ENCODE data around the gene KLF15.
A peak's percentile ranks its signal among the peaks of the same experiment; 100 is the strongest.

The KLF15 gene

GRCh38 chr3:126357295-126358037 lies at the start of gene KLF15:
Gene KLF15, minus strand, starts transcription at chr3:126357408. Its CDS starts 4,486 bp downstream, at chr3:126352922.
- DNase-seq: peak; percentile 67

GRCh38 chr3:126406389-126407296 lies 49.4 kb upstream of the KLF15 start:
- DNase-seq: no peak

- DNase-seq: no peak
Measured at GRCh38 chr3:126402666-126403302, 45.6 kb upstream of the KLF15 start.

- no peak for DNase-seq
Measured at GRCh38 chr3:126402178-126402577, 45.0 kb upstream of the KLF15 start.

GRCh38 chr3:126401611-126402160 lies 44.5 kb upstream of the KLF15 start:
- no peak for DNase-seq

GRCh38 chr3:126399756-126400155 lies 42.5 kb upstream of the KLF15 start:
- no peak for DNase-seq

- DNase-seq: no peak
Measured at GRCh38 chr3:126399351-126399735, 42.1 kb upstream of the KLF15 start.

GRCh38 chr3:126398423-126399350 lies 41.5 kb upstream of the KLF15 start:
- DNase-seq: no peak

- no peak for DNase-seq
Measured at GRCh38 chr3:126397610-126398422, 40.6 kb upstream of the KLF15 start.

- no peak for DNase-seq
Measured at GRCh38 chr3:126396536-126396935, 39.3 kb upstream of the KLF15 start.

GRCh38 chr3:126395846-126396513 lies 38.8 kb upstream of the KLF15 start:
- no peak for DNase-seq

- no peak for DNase-seq
Measured at GRCh38 chr3:126394977-126395321, 37.7 kb upstream of the KLF15 start.

GRCh38 chr3:126394179-126394976 lies 37.2 kb upstream of the KLF15 start, which contains the start of gene CFAP100:
Gene CFAP100, plus strand, starts transcription at chr3:126394909. Its CDS starts 1,092 bp downstream, at chr3:126396001.
- DNase-seq: peak; percentile 37

GRCh38 chr3:126393563-126393962 lies 36.4 kb upstream of the KLF15 start:
- DNase-seq: no peak

GRCh38 chr3:126392246-126392645 lies 35.0 kb upstream of the KLF15 start:
- no peak for DNase-seq

- no peak for DNase-seq
Measured at GRCh38 chr3:126391631-126392030, 34.4 kb upstream of the KLF15 start.

- DNase-seq: no peak
Measured at GRCh38 chr3:126390751-126391150, 33.5 kb upstream of the KLF15 start.

- no peak for DNase-seq
Measured at GRCh38 chr3:126390201-126390600, 33.0 kb upstream of the KLF15 start.

GRCh38 chr3:126389794-126390146 lies 32.6 kb upstream of the KLF15 start:
- no peak for DNase-seq

All from NCI-H345 (cell line).